Measurements from ENCODE around the gene TSKS.

TSKS gene

GRCh38 chr19:49780861-49781260, 17.8 kb upstream of the TSKS start:
- H4K20me1 ChIP-seq (ENCODE audit: insufficient read depth): no peaks in the 10 kb centered on the region
- H3K79me2 ChIP-seq (ENCODE audit: insufficient read depth, low read depth): no peaks in the 10 kb centered on the region
- H3K4me3 ChIP-seq (IDR thresholded peaks at IDR 0.05; ENCODE audit: insufficient read depth, low read depth, low read length): no peak overlapping the region
- H3K4me2 ChIP-seq: no peak overlapping the region
- no peak overlapping the region for H3K27ac ChIP-seq
- H3K36me3 ChIP-seq (ENCODE audit: insufficient read depth): peaks cover 3% of the 10 kb centered on the region; the same call in 1 of the 2 replicates
- no peak overlapping the region for H2AFZ ChIP-seq (ENCODE audit: low read depth)
- no peaks in the 10 kb centered on the region for H3K27me3 ChIP-seq (ENCODE audit: insufficient read depth, low read depth)
- no peak for TF ChIP-seq CTCF (conservative IDR thresholded peaks at IDR 0.05; ENCODE audit: low read depth, low read length)
- no peaks in the 10 kb centered on the region for H3K4me1 ChIP-seq (ENCODE audit: low read depth, poor library complexity, severe bottlenecking)
- no peak overlapping the region for H3K9ac ChIP-seq

- H3K9ac ChIP-seq: no peak overlapping the region
These were observed 16.8 kb upstream of the TSKS start for GRCh38 chr19:49779731-49780555.

GRCh38 chr19:49776371-49776764, 13.3 kb upstream of the TSKS start:
- Histone ChIP-seq H3K27ac (no peak overlapping the region), H3K27me3 (ENCODE audit: insufficient read depth, low read depth) (no peaks in the 10 kb centered on the region), H3K9ac (no peak overlapping the region), H3K36me3 (ENCODE audit: insufficient read depth) (no peaks in the 10 kb centered on the region), H3K4me3 (IDR thresholded peaks at IDR 0.05; ENCODE audit: insufficient read depth, low read depth, low read length) (no peak overlapping the region), H4K20me1 (ENCODE audit: insufficient read depth) (no peaks in the 10 kb centered on the region), H3K4me1 (ENCODE audit: low read depth, poor library complexity, severe bottlenecking) (no peaks in the 10 kb centered on the region), H3K4me2 (no peak overlapping the region), H2AFZ (ENCODE audit: low read depth) (no peak overlapping the region), H3K79me2 (ENCODE audit: insufficient read depth, low read depth) (no peaks in the 10 kb centered on the region)
- no peak for TF ChIP-seq CTCF (conservative IDR thresholded peaks at IDR 0.05; ENCODE audit: low read depth, low read length)

More at GRCh38 chr19:49779731-49780555, 16.8 kb upstream of the TSKS start:
- Histone ChIP-seq H3K4me1 (ENCODE audit: low read depth, poor library complexity, severe bottlenecking) (no peaks in the 10 kb centered on the region), H3K79me2 (ENCODE audit: insufficient read depth, low read depth) (no peaks in the 10 kb centered on the region), H3K27ac (no peak overlapping the region), H3K4me2 (no peak overlapping the region), H3K27me3 (ENCODE audit: insufficient read depth, low read depth) (no peaks in the 10 kb centered on the region), H3K36me3 (ENCODE audit: insufficient read depth) (peaks cover 3% of the 10 kb centered on the region; the same call in 1 of the 2 replicates), H4K20me1 (ENCODE audit: insufficient read depth) (no peaks in the 10 kb centered on the region), H3K4me3 (IDR thresholded peaks at IDR 0.05; ENCODE audit: insufficient read depth, low read depth, low read length) (no peak overlapping the region), H2AFZ (ENCODE audit: low read depth) (no peak overlapping the region)
- no peak for TF ChIP-seq CTCF (conservative IDR thresholded peaks at IDR 0.05; ENCODE audit: low read depth, low read length)

GRCh38 chr19:49775742-49776370, 12.8 kb upstream of the TSKS start:
- H3K27me3 ChIP-seq (ENCODE audit: insufficient read depth, low read depth): no peaks in the 10 kb centered on the region
- no peak overlapping the region for H3K9ac ChIP-seq
- H3K4me1 ChIP-seq (ENCODE audit: low read depth, poor library complexity, severe bottlenecking): no peaks in the 10 kb centered on the region
- no peaks in the 10 kb centered on the region for H4K20me1 ChIP-seq (ENCODE audit: insufficient read depth)
- no peak for TF ChIP-seq CTCF (conservative IDR thresholded peaks at IDR 0.05; ENCODE audit: low read depth, low read length)
- no peak overlapping the region for H3K27ac ChIP-seq
- H3K36me3 ChIP-seq (ENCODE audit: insufficient read depth): no peaks in the 10 kb centered on the region
- no peaks in the 10 kb centered on the region for H3K79me2 ChIP-seq (ENCODE audit: insufficient read depth, low read depth)
- H2AFZ ChIP-seq (ENCODE audit: low read depth): no peak overlapping the region
- no peak overlapping the region for H3K4me3 ChIP-seq (IDR thresholded peaks at IDR 0.05; ENCODE audit: insufficient read depth, low read depth, low read length)
- H3K4me2 ChIP-seq: no peak overlapping the region
